ENCODE results near the gene KCNAB1.
A peak's percentile ranks its signal among the peaks of the same experiment; 100 is the strongest.

KCNAB1 gene

DNA sequence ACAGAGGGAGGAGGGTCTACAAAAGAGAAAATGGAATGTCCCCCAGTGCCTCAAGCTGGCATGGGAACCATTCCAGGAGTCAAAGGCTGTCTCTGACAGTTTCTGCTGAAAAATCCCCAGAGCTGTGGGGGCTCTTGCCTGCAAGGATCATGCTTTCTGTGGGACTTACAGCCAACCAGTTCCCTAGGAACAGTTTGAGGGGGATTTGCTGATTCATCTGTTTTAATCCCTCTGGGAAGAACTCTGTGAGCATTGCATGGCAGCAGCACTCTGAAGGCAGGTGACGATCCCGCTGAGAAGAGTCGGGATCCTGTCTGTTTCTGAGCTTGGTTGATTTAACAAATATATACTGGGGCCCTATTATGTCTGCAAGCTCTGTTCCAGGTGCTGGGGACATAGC is 258.5 kb downstream of the KCNAB1 start:
- DNase-seq = no peak

DNA sequence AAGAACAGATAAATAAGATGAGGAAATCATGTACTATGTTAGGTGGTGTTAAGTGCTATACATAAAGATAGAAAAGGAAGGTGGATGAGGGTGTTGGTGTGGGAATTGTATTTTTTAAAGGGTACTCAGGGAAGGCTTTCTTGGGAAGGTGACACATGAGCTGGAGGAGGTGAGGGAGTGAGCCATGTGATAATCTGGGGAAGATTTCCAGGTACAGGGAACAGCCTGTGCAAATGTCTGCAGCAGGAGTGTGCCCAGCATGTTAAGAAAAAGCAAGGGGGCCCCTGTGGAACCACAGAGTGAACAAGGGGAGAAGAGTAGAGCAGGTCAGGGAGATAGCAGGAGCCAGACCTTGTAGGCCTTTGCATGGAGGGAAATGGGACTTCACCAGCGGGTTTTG is 258.9 kb downstream of the KCNAB1 start:
- no peak for DNase-seq

DNA sequence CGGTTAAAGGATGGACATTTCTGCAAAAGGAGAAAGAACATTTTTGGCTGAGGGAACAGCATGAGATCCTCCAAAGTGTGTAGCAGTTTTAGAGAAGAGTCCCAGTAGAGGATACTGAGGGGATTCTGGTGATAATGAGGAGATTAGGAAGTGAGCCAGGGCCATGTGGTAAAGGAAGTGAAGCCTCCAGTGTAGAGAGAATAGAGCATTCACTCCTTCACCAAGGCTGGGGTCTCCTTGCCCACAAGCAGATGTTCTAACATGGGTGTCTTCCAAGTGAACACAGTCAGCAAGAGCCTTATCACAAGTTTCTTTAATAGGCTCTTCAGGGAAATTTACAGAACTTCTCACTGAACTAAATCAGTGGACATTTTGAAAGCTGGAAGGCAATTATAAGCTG is 260.9 kb downstream of the KCNAB1 start:
- no peak for DNase-seq

DNA sequence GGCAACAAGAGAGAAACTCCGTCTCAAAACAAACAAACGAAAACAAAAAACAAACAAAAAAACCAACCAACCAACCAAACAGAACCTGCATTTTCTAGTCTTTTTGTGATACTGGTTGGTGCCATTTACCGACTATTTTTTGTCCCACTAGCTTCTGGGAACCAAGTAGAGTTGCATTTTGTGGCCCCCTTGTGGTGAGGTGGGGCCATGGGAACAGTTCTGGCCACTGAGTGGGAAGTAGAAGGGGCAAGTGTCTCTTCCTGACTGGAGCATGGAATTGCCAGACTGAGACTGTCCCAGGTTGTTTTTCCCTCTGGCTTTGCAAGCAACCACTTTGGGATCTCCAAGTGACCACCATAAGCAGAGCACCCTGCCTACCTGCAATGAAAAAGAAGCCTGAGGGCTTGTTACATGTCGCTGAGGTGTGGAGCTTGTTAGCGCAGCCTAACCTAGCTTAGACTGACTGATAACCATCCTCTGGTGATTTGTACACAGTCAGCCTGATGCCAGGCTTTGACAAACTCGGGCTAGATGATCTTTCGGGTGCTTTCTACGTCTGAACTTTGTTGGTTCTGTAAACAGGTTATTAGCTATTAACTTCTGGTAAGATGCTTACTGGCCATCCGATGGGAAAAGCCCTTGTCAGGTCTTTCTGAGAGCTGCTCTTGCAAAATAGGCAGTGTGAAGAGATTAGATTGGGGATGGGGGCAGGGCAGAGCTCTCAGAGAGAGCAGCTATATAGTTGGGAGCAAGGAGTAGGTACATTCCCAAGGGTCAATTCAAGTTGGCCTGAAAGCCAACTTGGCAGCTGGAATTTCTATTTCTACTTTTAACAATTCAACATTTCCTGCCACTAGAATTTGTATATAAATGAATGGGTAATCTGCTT is 262.3 kb downstream of the KCNAB1 start:
- peak; percentile 9 for DNase-seq

DNA sequence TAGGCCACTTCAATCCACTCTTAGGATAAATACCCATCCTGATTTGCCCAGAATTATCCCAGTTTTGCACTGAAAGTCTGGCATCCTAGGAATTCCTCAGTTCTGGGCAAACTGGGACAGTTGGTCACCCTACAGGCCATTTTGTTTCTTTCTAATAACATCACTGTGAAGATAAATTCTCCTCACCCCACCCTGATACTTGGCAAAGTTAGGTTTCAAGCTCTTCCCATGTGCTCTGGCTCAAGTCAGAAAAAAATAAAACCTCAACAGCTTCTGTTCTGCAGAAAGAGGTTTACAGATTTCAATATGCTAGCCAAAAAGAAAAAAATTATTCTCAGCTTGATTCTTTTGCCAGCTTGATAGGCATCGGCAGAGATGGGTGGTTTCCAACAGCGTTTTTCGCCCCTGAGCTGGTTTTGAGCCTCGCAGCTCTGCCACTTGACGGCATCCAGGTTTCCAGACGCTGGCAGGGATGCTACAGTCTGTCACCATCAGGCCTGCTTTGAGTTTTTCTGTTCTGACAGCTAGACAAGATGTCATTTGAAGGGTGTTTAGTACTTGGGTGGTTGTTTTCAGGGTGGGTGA is 263.2 kb downstream of the KCNAB1 start:
- peak; percentile 63 for DNase-seq

DNA sequence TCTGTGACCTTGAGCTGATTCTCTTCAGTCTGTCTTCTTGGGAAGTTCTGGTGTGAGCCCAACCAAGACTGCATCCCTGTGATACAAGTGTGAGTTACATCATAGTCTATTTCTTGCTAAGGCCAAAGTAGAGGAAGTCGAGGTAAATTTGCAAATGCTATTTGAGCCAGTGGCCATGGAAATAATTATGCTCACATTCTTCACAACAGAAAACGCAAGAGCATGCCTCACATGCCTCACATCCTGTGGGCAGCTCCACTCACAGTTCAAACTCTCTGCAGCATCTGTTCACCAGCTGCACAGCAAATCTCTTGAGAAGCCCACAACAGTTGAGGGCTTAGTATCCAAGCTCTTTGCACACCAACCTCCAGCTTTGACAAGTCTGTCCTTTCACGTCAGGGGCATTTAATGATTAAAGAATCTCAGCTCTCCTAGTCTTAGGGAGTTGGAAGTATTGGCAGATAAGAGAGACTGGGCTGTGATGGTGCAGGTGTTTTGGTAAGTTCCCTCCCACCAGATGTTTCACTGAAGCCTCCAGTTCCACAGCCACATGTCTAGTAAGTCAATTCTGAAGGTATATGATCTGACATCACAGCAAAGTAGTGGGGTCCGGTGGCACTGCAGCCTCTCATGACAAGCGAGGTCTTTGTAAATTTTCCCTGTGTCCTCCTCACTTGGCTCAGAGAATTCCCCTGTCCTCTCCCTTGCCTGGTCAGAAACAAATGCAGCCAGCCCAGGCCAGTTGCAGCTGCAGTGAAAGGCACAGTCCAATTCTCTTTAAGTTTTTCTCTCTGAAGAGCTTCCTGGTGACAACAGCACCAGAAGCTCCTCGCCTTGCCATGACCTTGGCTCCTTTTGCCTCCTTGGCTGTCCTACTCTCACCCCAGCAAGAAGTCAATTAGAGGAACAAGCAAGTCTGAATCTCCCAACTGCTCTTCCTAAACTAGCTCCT is 268.4 kb downstream of the KCNAB1 start:
- DNase-seq = peak; percentile 33

DNA sequence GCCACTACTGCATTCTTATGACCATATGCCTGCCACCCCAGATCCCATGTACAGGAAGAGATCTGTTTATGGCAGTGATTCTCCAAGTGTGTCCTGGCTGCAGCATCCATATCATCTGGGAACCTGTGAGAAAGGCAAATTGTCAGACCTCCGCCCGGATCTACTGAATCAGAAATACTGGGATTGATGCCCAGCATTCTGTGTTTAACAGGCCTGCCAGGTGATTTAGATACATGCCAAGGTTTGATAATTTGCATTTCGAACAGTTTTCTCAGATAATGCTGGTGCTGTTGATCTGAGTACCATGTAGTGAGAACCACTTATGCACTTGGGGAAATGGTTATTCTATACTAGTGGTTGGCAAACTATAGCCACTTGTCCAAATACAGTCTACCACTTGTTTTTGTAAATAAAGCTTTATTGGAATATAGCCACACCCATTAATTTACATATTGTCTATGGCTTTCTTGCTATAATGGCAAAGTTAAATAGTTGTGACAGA is 269.1 kb downstream of the KCNAB1 start:
- DNase-seq = peak; percentile 77

DNA sequence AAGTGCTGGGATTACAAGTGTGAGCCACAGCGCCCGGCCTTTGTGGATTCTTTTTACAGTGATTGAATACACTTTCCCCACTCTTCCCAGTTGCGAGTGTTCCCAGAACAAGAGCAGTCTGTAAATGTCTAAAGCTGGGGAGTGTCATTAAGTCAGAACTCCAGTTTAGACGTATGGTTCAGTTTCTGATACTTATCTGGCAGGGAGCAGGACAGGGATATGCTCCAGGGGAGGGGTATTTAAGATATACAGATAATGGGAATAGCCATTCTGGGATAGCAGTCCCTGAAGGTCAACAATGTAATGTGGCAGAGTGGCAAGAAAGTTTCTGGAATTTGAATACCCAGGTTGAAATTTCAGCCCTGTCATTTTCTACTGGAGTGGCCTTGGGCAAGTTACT is 270.5 kb downstream of the KCNAB1 start:
- DNase-seq = no peak

DNA sequence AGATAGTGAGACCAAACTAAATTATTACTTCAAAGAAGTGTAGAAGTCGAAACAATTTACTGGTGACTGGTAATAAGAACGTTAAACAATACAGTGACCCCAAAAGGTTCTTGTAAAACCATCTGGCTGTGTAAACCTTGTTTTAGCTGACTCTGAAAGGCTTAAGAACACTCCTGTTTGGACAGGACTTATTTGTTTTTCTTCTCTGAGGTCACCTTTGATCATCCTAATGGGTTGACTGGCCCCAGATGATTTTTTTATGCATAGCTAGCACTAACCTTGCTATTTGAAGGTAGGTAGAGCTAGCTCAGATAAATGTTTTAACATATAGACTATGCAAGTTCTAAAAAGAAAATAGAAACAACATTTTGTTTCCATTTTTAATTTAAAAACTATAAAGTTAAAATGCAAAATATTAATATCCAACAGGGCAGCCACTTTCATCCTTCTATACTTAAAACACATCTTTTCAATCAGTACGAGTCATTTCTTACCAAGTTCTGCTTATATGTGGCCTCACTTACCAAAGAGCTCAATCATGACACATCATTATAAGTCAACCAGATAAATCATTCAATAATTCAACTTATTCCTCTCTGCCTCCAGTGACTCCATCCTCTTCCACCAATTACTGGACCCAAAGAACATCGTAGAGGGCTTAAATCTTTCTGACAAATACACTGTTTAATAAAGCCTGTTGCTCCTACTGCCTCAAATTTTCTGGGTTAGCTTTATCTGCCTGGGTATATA is 275.8 kb downstream of the KCNAB1 start:
- no peak for DNase-seq

DNA sequence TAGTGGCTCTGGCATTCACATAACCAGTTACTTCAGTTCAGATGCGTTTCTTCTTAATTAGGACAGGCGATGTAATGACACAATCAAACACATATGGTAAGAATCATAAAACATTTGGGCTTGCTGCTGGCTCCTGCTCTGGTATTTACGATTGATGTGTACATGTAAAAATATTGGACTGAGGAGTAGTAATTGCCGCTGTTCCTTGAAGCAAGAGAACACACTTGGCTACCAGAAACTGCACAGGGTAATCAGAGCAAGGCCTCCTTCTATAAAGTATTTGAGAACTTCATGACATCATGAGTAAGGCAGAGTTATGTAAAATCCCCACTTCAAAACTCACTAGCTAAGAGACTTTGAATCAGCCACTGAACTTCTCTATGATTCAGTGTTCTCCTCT is 276.5 kb downstream of the KCNAB1 start:
- DNase-seq = peak; percentile 61

DNA sequence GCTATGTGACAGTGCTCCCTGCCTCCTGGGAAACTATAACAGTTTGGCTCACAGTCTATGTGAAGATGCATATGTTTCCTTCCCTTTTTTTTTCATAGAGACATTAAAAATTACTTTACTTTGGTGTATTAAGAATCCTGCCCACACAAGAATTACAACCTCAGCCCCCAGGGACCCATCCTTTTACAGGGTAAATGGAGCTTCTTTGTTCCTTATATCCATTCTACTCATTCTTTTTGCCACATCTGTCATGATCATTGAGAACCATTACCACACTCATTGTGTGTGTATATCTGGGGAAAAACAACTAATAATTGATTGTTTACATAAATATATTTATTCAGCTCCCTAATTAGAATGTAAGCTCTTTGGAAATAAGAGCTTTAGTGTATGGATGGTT is 277.2 kb downstream of the KCNAB1 start:
- no peak for DNase-seq

DNA sequence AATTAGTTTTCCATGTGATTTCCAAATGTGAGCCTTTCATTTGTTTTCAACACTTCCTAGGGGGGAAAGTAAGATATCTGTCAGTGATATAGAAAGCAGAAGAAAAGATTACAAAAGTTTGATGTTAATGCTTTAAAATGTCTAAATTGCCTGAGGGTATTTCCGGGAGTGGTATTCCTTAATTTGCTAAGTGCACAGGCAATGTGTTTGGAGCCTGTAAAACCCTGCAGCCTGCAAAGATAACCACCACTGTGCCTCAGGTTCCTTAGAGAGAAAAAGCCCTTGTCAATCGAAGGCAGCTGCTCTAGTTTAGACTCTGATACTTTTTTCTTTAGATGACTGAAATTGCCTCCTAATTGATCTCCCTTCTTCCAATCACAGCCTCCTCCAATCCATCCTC is 279.7 kb downstream of the KCNAB1 start:
- no peak for DNase-seq

DNA sequence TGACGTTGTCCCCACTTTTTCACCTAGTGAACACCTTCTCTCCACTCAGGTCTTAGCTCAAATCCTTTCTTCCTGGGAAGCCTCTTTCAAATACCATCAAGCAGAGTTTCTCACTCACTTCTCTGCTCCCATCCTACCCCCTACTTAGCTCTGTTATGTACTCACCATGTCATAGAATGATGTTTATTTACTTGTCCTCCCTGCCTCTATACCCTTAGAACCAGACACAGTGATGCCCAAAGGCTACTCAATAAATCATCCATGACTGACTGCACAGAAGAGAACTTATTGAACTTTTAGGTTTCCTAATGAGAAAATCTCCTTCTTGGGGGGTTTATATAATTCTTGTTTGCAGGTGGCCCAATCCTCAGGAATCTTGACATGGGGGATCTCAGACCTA is 280.4 kb downstream of the KCNAB1 start:
- DNase-seq = no peak

DNA sequence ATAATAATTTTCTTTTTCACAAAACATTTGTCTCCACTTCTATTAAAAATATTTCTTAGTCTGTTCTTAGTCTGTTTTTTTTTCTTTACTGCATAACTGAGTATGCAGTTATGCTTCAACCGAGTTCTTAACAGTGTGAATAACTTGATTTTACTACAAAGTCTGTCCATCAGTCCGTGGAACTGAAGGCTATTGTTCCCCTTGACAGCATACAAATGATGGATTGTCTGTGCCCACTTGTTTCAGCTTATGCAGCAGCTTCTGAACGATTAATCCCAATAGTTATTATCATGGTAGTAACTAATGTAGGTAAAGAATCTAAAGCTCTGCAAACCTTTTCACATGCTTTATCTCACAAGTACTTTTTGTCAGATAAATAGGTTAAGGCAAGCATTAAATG is 283.8 kb downstream of the KCNAB1 start:
- DNase-seq = no peak

DNA sequence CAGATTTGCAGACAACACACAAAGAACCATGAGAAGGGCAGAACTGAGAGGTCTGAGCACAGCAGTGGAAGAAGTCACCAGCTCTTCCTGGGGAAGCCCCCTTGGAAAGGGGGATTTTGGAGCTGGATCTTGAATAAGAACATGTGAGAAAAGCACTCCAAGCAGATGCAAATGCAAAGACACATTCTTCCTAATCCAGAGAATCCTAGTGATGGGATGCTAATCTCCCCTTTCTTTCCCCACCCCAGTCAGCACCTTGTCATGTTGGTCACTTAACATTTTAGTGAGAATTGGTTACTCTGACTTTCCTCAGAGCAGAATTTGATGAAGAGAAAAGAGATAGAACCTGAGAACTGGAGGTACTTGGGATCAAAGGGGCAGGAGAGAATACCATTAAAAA is 286.0 kb downstream of the KCNAB1 start:
- DNase-seq = no peak

DNA sequence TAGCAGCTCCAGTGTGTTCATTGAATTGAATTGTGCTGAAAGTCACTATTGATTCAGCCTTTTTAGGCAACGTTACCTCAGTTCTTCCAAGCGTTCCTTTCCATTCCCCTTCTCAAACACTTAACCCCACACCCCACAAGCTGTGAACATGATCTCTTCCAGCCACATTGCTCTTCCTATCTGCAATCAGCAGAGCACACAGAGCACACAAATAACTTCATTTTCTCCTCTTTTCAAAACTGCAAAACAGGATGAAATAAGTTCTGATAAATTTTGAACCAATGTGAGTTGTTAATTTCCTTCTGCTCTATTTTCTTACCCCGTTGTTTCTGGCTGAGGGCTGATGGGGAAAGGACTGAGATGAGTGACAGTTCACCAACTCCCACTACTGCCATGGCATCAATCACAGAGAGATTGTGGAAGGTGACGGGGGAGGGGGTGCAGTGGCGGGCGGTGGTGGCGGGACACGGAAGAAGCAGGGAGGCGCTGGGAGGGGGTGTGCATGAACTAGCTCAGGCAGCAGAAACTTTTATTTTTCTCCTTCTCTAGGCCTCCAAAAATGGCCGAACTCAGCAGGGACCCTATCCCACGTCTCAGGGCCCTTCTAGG is 287.3 kb downstream of the KCNAB1 start:
- DNase-seq = no peak

DNA sequence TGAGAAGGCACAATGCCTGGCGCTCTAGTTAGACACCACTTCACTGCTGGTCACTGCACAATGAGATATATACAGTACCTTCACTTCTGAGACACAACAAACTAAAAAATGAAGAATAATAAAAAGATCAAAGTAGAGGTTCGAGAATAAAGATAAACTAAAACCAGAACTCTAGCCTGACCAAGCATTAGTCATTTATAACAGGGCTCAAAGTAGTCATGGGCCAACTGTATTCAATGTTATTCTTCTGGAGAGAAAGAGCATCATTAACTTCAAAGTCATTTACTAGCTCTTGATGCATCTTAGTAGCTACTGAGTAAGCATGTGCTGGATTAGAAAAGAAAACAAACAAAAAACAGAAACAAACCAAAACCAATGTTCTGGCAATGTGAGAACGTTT is 289.3 kb downstream of the KCNAB1 start:
- DNase-seq = no peak

DNA sequence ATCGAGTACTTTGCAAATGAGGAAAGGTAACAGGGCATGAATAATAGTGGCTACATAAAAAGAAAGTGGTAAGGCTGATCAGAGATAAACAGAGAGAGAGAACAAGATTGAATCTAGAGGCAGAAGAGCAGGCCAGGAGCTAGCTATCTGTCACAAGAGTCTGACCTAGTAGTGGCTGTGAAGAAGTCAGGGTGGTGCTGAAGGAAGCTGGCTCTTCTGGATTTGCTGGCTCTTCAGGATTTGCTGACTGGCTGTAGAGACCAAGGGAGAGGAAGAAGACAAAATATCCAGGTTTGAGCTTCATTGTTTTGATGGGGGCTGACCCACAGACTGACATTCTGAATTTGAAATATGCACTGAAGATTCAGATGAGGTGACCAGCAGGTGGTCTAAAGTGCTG is 292.2 kb downstream of the KCNAB1 start:
- no peak for DNase-seq

DNA sequence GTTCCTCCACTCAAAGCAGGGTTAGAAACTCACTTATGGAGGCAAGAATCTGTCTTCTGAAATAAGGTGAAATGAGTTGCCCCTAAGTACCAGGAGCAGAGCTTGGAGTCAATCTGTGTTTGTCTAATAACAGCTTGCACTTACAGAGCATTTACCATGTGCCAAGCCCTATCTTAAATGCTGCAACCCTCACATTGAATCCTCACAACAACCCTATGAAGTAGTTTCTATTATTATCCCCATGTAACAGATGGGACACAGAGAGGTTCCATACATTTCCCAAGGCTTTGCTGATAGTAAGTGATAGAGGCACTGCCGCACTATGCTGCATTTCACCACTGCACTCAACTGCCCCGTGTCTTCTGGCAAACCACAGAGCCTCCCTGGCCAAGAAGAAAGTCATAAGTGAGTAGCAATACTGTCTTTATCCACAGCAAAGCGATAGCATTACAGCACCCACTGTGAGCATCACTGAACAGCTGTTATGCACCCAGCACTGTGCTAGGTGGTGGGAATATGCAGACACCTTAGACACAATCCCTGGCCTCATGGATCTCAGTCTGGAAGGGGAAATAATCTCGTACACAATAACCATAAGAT is 293.0 kb downstream of the KCNAB1 start:
- peak; percentile 98 for DNase-seq

DNA sequence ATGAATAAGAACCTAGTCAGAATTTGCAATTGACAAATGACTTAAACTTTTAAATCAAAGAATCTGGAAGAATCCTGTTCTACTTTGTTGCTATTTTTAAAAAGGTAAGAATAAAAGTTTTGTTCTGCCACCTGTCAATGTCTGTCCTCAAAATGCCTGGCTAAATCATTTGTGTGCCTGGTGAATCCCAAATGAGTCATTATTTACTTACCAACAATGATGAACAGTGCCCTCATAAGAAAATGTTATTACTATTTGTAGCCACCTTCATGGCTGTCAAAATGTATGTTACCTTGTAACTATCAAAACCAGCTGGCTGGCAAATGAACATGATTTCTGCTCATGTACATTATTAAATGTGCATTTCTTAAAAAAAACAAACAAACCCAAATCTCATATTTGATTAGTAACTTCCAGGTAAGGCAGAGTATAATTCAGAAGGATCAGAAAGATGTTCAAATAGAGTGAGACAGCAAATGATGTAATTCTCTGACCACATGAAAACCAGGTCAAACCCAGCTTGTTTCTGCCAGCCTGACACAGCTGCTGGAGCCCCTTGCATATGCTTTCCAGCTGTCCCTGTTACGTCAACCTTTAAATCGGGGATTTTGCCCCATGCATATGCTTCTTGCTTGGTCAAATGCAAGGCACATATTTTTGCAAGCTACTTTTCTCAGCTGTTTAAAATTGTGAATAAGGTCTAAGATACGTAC is 296.6 kb downstream of the KCNAB1 start:
- peak; percentile 89 for DNase-seq

DNA sequence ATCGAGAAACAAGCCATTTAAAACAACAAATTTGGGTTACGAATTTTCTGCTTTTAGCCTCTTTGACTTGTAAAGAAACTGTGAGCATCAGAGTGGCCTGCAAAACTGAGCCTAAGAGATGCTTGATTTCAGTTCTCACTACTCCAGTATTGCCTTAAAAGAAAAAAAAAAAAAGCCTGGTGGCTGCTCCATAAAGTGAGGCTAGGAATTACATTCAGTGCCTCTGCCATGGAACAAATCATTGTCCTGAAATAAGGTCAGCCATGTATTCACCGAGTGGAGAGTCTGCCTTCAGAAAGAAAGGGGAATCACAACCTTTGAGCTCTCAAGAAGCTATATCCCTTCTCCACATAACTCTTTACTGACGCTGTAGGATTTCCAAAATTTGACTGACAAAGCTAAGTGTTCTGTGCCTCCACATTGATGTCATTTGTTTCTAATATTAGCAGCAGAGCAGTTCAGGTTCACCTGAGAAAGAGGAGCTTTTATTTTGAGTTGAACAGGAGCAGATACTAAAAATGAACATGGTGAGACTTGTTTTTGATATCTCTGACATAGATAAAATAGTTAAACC is 297.3 kb downstream of the KCNAB1 start:
- peak; percentile 82 for DNase-seq
